ENCODE measurements around the gene COL4A2.

Gene COL4A2

DNA sequence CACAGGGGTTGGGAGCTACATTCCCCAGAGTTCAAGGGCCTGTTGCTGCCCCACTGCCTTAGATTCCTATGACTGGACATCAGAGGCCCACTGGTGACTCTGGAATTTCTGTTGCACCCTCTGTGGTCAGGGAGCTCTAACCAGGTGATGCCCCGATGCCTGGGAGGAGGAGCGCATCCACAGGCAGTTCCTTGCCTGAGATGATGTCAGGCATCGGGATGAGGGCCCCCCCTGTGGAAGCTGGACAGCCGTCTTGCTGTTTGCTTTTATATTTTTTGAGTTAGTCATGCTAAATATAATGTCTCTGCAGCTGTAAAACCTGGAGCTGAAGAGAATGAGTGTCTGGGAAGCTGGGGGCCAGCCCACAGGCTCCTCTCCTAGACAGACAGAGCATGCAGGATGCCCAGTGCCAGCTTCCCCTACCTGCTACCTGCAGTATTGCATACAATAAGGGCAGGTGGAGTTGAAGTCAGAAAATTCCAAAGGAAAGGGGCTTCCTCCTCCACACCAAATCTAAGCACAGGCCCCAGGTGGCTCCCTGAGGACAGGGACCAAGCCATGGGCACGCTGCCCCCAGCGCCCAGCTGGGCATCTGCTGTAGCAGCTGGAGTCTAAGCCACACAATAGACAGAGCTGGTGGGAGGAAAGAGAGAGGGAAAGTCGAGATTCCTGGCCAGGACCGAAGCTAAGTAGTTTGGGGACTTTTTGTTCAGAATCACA is 16.2 kb downstream of the COL4A2 start:
- no peak for DNase-seq

DNA sequence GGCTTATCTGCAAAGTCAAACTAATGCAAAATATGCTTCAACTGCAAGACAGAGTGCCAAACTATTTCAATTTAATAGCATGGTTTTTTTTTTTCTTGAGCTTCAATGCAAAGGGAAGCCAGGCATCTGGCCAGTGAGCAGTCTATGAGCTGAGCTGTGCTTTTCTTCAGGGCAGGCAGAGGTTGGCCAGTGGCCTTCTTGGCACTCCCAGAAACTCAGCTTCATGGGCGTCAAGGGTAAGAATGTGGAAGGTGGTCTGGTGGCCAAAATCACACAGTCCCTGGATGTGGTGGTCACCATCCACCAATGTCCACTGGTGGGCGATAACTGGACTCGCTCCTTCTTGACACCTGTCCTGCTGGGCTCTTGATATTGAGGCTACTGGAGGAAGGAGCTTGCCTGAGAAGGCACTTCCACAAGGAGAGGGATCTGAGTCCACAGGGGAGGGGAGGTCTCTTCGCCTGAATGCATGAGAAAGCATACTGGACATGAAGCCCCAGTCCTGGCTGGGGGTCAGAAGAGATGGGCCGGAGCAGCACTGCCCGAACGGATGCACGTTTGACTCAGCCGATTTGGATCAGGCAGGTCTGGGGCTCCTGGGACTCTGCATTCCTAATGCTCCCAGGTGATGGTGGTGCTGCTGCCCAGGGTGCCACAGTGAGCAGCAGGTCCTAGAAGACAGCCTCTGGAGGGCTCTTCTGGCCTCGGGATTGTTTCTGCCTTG is 17.1 kb downstream of the COL4A2 start:
- DNase-seq: no peak

DNA sequence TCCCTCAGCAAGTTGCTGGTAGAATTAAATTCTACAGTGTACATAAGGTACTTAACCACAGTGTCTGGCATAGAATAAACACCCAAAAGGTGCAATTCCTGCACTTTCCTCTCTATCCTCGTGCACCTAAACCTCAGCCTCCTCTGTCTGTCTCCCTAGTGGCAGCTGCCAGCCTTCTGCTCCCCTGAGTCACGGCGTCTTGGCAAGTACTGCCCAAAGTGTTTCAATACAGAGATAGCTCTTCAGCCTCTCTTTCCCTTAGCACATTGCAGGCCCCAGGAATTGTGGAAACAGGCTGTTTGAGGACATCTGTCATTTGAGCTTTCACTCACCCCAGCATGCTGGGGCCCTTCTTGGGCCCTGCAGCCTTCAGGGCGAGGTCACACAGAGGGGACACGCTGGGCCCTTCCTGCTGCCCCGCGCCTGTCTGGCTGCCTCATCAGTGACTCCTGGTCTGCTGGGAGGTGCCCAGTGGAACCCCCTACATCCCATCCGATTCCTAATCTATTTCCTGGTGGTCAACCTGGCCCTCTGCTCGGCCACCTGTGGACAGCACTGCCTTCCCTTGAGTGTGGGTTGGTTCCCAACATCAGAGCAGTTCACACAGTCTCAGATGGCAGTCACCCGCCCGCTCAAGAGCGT is 19.3 kb downstream of the COL4A2 start:
- no peak for DNase-seq

DNA sequence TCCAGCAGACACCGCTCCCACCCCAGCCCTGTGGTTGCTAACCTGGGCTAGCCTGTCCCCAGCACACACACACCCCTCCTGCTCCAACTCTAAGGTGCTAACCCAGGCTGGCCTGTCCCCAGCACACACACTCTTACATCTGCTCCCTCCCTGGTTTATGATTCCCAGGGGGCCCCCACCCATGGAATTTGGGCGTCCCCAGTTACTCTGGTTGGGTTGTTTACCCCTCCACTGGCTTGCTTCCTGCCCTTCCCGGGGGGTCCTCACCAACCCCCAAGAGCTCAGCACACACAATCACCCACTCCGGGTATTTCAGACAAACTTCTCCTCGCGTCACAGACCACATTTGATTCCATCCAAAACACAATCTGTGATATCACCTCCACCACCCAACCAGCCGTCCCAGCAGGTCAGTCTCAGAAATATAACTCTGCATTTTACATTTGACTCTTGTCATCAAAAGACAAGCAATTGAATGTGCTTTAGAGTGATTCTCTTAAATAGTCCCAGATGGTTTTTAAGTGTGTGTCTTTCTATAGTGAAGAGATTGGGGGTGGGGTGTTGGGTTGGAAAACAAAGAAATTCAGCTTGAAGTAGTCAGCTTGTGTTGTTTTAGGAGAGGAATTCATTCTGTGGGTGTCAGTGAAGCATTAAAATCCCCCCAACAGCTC is 20.1 kb downstream of the COL4A2 start:
- no peak for DNase-seq

DNA sequence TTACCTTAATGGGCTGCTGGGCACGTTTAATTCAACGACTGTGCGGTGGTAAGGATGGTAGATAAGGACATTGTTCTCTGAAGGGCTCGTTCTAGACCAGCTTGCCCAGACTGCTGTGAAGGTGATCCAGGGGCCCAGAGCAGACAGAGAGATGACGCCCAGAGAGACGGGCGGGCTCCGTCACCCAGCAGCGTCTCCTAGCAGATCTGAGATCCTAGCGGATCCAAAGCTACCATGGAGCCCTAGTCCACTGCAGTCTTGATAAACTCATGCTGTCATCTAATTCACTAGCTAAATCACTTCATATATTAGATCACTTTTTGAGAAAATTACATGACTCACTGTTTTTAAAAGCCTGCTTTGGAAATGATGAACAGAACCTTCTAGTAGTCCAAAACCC is 21.5 kb downstream of the COL4A2 start:
- no peak for DNase-seq

DNA sequence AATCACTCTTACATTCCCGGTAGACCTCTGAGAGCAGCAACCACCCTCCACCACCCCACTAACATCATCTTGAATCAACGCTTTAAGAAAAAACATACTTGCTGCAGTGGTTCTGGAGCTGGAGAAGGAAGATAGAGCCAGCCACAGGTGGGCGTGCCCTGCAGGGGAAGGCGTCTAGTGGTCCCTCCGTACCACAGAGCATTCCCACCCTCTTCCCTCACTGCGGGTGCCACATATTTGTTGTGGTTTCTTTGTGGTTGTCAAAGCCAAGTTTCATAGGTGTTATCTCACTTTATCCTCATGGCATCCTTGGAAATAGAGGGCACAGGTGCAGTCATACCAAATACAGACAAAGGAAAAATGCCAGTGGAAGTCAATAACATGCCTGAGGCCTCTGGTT is 22.2 kb downstream of the COL4A2 start:
- no peak for DNase-seq

DNA sequence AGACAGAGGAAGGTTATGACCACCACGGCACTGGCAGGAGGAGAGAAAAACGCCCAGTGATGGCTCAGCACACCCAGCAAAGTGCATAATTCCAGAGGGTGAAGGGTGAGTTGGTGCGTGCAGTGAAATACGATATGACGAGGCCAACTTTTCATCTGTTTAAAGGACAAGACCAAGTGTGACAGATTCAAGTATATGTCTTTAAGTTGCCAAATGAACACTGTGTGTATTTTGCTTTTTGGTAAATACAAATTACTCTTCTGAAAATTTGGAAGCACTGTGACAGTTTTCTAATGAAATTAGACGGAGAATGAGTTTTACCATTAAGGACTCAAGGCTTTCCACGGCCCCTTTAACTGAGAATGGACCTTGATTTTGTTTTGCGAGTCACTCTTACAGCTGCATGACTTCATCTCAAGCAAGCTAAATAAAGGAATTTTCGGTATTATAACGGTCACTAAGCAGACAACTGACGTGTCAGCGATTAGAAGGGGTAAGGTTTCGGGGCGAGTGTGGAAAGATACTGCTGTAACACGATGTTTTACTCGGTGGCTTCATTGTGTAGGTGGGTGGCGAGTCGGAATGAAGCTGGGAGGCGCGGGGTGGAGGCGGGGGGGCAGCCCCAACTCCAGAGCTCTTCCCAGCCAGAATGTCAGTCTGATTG is 22.8 kb downstream of the COL4A2 start:
- DNase-seq: no peak

DNA sequence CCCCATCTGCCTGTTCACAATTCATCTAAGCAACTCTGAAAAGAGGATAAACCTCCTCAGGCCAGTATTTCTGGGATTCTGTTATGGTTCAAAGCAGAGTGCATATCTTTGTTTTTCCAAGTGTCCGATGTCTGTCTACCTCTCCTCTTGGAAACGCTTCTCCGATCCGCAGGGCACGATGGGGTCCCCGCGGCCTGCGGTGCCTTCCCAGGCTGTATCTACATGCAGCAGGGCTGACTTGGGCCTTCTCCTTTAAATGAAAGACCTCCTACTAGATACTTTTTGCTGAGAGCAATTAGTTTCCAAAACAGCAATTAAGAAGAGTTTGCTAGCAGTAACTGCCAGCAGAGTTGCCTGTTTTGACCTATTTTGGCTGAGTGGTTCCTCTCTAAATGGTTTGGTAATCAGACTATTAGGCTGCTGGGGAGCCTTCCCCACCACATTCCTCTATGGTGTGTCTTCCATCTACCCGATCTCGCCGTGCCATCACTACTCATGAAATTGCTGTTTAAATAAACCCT is 23.5 kb downstream of the COL4A2 start:
- no peak for DNase-seq

DNA sequence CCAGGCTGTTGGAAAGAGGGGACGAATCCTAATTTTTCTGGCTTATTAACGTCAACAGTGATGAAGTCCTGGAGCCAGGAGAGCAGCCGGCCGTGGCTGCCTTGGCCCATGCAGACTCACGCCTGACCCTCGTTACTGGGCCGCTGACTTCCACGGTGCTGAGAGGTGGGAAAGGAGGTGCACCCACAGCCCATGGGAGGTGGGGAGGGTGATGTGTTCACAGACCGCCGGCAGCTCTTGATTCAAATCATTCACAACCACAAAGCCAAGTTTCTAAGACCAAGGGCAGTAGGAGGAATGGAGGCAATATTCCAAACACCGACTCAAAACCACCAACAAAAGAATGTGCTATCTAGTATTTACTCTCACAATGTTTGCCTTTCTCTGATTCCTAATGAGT is 24.3 kb downstream of the COL4A2 start:
- DNase-seq: no peak

DNA sequence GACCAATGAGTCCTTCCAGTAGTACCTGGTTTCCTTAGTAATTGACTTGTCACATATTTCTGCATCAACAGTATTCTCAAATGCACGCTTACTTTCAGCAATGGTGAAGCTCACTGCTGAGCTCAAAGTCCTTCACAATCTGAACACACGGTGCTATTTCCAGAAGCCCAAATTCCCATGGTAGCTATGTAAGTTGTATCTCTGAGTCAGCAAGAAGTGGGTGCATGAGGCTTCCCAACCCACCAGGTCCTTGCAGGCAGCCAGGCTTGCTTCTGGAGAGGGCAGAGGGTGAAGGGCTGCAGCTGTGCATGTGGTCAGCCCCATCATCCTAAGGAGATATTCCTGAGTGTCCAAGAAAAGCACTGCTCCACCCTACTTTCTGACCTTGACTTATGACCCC is 25.7 kb downstream of the COL4A2 start:
- DNase-seq: no peak

DNA sequence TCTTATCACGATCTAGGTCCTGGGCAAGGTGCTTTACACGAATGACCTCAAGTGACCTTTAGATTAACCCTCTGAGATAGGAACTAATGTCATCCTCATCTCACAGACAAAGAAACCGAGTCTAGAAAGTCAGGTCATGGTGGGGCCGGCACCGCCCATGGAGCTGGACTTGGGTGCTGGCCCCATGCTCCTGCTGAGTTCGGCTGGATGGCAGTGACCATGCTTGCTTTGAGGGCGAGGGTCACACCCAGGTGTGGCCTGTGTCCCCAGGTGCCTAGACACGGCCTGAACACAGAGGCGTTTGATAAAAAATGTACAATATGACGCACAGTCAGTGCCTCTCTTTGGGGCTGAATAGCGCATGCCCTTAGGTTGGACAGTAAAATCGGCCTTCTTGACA is 26.8 kb downstream of the COL4A2 start:
- DNase-seq: no peak

DNA sequence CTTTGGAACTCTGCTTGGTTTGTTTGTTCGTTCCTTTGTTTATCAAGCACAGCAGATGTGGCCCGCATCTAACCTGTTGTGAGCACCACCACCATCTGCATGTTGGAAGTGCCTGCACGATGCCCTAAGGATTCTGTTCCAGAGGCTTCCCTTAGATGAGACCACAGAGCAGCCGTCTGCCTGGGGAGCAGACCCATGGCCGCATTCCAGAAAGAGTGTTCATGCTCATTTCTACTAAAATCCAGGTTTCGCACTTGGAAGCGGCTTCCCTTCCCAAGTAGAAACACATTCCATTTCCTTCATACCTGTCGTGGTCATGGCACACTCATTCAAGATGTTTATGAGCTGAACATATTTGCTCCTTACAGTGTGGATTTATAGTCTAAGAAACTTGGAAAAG is 27.2 kb downstream of the COL4A2 start:
- no peak for DNase-seq

DNA sequence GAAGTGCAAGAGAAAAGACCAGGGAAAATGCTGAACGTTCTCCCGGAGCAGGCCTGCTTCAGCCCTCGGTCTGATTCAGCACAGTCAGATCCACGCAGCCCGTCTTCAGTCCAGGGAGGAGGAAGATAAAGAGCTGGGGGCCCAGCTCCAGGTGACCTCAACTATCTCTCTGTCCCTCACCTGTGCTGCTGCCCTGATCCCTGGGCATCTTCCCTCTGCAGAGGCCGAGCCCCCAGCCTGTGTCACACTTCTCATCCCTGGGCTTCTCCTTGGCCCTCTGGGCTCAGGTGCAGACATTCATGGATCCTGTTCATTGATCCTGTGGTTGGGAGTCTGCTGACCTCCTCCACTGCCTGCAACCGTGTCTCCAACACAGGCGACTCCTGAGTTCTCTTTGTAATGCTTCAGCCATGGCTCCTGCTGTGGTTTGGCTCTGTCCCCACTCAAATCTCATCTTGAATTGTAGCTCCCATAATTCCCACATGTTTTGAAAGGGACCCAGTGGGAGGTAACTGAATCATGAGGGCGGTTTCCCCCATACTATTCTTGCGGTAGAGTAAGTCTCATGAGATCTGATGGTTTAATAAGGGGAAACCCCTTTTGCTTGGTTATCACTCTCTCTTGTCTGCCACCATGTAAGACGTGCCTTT is 27.9 kb downstream of the COL4A2 start:
- DNase-seq: no peak

DNA sequence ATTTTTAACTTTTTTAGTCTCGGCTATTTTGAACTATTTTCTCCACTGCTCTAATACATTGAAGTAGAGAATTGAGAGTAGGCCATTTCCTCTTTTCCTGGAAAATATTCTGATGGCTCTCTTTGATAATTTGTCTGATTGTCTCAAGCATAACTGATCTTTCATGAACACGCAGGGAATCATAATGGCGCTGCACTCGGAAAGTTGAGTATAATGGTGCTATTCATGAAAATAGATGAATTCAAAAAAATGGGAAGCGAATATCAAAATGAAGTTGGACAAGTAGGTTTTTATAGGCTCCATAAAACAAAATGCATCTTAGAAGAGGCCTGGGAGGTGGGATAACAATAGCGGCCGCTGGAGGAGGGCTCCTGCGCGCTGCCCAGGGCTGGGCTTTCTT is 29.0 kb downstream of the COL4A2 start:
- no peak for DNase-seq

DNA sequence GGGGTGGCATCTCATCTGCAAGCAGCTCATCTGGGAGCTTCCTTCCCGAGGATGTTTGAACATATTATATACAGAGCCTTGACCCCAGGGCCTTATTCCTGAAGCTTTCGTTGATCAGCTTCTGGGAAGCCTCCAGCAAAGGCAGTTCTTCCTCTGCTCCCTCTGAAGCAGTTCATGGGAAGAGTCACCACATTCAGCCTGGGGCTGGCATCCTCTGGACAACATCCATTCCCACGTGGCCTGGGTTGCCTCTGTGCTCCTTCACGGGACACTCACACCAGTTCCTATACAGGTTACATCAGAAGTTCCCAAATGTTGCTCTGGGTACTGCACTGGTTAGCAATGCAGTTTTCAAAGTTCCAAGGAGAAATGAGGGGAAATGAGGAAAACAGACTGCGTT is 29.6 kb downstream of the COL4A2 start:
- DNase-seq: no peak

DNA sequence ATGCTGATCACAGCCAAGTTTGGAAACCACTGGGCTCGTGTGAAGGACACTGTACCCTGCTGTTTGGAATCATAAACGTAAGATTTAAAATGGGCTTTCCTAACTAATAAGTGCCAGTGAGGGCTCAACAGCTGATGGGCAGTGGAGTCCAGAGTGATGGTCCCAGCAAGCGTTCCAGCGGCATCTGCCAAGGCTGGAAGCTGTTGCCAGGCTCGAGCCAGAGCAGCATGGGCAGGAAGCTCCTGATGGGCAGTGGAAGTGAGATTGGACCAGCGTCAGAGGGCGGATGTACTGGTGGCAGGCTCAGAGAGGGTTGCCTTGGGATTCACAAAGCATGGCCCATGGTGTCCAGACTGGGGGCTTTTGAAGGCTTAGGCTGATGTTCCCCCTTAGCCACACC is 30.2 kb downstream of the COL4A2 start:
- DNase-seq: no peak

DNA sequence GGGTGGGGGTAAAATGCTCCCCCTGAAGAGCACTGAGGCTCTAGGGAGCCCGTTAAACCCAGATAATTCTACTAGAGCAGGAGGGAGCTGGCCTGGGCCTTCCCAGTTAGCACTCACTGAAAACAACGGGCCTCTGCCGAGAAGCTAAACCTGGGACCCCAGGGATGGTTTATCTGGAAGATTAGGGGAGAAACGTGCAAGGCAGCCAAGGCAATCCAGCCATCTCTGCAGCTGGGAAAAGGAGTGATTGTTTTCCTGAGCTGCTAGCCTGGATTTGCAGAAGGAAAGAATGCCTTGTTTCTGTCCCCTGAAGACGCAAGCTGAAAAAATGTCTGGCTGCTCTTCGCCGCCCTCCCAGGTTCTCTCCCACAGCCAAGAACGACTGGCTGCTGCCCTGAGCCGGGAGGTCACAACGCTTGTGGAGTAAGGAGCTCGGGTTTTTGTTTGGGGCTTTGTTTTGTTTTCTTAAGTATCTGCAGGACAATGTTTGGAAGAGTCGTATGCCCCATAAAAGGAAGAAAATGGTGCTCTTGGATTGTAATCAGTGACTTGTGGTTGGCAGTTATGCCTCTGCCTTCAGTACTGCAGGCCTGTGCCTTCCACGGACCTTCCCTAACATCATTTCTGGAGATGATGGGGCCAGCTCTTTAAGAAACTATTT is 31.5 kb downstream of the COL4A2 start:
- DNase-seq: no peak

DNA sequence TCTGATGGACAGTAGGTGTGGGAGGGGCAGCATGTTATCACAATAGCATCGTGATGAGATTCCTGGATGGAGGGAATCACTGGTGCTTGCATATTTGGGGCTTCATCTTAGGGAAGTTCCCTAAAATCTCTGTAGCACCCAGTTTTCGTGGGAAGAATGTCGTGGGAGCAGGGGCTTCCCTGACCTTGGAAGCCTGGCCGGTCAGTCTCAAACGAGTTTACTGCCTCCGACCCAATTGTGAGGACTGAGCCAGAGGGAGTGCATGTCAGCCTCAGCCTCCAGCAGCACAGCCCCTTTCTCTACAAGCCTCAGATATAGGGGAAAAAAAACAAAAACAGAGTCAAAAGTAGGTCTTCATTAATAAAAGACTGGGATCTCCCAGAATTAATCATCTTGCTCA is 32.2 kb downstream of the COL4A2 start:
- no peak for DNase-seq

DNA sequence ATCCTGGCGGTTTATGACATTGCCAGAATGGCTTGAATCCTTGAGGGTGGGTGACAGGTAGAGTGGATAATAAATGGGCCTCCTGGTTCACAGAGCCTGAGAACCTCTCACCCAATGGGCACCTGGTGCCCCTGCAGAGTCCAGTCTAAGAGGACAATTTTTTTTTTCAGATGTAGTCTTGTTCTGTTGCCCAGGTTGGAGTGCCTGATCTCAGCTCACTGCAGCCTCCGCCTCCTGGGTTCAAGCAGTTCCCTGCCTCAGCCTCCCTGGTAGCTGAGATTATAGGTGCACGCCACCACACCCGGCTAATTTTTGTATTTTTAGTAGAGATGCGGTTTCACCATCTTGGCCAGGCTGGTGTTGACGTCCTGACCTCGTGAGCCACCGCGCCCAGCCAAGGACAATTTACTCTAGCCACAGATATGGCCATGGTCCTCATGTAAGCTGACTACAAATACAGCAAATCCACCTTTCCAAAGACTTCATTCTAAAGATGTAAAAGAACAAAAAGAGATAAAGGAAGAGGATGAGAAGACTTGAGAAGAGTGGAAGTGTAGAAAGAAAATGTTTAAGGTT is 33.0 kb downstream of the COL4A2 start:
- no peak for DNase-seq

DNA sequence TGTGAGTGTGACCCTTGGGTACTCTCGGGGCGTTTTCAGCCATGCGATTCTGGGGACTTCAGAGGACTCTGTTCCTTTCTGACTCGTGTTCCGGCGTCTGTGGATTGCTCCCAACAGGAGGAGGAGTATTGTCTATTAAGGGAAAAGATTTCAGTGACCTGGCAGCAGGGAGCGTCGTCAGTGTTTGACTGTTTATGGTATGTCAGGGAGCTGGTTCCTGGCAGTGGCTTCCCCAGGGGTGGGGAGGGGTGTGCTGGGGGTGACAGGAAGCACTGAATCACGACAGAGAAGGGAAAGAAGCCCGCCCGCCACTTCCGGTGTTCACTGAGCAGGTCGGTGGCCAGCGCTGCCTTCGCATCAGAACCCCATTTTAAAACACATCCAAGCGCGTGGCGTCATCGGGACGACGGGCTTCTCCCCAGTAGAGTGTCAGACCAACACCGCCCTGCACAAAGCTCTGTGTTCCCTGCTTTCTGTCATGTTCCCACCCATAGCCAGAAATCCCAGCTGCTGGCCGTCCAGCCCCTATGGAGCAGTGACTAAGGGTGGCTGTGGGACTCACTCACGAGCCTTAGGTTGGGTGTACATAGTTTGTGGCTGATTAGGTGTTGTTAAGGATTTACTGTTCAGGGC is 33.8 kb downstream of the COL4A2 start:
- DNase-seq: peak; percentile 74

Measured in activated CD8-positive, alpha-beta memory T cell treated with anti-CD3 and anti-CD28 coated beads, Interleukin-2, amount 50 U/mL, for 48 hours (primary cell).